Measurements from ENCODE around the gene DOCK2.
"Not testable (repeated sequence)": the region's sequence is repeated elsewhere in the genome, so short reads cannot be mapped to it uniquely, and the experiment has no call there.

DOCK2 gene

DNA sequence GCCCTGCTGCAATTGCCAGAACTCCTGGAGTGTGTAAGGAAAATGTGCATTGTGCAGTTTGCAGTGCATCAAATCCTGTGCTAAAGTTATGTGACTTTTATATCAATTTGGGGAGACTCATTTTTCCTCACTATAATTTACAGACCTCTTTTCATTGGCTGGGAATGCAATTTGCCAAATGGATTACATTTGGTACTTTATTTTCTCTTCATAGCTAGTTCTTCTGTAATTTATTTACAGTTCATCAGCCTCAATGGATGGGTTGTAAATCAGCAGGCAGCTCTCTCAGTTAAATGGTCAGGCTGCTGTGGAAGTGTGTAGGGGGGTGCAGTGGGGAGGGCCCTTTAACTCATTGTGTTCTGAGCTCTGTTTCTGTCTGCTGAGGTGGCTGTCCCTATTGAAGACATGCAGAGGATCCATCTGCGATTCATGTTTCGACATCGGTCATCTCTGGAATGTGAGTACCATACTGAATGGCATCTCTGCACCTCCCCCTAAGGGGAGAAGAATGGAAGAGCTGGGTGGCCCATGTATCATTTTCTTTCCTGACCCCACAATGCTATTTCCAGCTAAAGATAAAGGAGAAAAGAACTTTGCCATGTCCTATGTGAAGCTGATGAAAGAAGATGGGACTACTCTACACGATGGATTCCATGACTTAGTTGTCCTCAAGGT lies 74.6 kb downstream of the DOCK2 start:
- Histone ChIP-seq H3K36me3 (ENCODE audit: control insufficient read depth, insufficient read depth, low read length) (no peaks in the 10 kb centered on the region), H3K27me3 (ENCODE audit: control insufficient read depth, insufficient read depth, low read length) (no peaks in the 10 kb centered on the region), H3K9me3 (ENCODE audit: control insufficient read depth, low read length) (no peaks in the 10 kb centered on the region), H3K4me1 (ENCODE audit: control insufficient read depth, insufficient read depth, low read length) (no peaks in the 10 kb centered on the region), H3K9ac (ENCODE audit: low read length) (no peak overlapping the region), H3K4me3 (ENCODE audit: low read length) (no peak overlapping the region)

DNA sequence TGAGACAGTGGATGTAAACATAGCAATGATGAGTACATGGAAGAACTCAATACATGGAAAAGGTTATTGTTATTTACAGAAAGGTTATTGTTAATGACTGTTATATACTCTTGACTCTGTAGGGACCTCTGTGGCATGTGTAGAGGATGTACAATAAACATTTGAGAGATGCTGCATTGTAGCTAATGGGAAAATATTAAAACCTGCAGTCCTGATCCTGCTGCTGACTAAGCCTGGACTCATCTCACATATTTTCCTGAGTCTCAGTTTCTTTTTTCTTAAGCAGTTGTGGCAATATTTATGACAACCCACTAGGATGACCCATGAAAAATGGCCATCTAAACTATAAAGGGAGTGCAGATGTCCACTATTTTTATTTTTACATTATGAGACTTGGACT lies 75.4 kb downstream of the DOCK2 start:
- H3K4me3 ChIP-seq (ENCODE audit: low read length) = no peak overlapping the region
- no peaks in the 10 kb centered on the region for H3K36me3 ChIP-seq (ENCODE audit: control insufficient read depth, insufficient read depth, low read length)
- H3K4me1 ChIP-seq (ENCODE audit: control insufficient read depth, insufficient read depth, low read length) = no peaks in the 10 kb centered on the region
- no peaks in the 10 kb centered on the region for H3K27me3 ChIP-seq (ENCODE audit: control insufficient read depth, insufficient read depth, low read length)
- H3K9me3 ChIP-seq (ENCODE audit: control insufficient read depth, low read length) = no peaks in the 10 kb centered on the region
- H3K9ac ChIP-seq (ENCODE audit: low read length) = no peak overlapping the region

DNA sequence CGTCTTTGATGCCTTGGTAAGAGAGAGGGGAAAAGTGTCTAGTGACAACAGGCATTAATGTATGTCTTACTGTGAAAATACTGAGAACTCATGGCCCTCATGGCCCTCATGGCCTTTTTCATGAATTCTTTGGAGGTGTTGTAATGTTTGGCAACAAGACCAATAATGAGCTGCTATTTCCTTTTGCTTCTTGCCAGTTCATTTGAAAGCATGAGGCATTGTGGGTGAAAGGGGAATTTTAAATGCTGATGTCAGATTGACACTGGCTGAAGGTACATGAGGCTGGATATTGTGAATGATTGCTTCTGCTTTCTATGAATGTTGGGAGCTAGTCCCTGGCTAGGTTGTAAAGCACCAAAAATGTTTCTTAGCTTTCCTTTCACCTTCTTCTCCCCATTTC lies 79.2 kb downstream of the DOCK2 start:
- Histone ChIP-seq H3K4me1 (ENCODE audit: control insufficient read depth, insufficient read depth, low read length) (no peaks in the 10 kb centered on the region), H3K27me3 (ENCODE audit: control insufficient read depth, insufficient read depth, low read length) (no peaks in the 10 kb centered on the region), H3K4me3 (ENCODE audit: low read length) (no peak overlapping the region), H3K36me3 (ENCODE audit: control insufficient read depth, insufficient read depth, low read length) (no peaks in the 10 kb centered on the region), H3K9me3 (ENCODE audit: control insufficient read depth, low read length) (no peaks in the 10 kb centered on the region), H3K9ac (ENCODE audit: low read length) (no peak overlapping the region)

DNA sequence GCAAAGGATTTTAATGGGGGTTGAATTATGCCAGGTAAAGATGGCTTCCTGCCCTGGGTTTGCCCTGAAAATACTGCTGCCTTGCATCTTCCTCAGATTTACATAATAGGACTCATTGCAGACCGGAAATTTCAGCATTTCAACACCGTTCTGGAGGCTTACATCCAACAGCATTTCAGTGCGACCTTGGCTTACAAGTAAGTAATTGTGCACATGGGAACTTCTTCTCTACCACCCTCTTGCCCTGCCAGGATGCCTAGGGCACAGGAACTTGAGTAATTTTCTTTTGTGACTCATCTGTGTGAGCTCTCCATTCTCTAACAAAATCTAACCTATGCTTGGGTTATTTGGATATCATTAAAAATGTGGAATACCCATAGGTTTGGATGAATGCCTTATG lies 80.2 kb downstream of the DOCK2 start:
- Histone ChIP-seq H3K4me3 (ENCODE audit: low read length) (no peak overlapping the region), H3K4me1 (ENCODE audit: control insufficient read depth, insufficient read depth, low read length) (no peaks in the 10 kb centered on the region), H3K9me3 (ENCODE audit: control insufficient read depth, low read length) (no peaks in the 10 kb centered on the region), H3K27me3 (ENCODE audit: control insufficient read depth, insufficient read depth, low read length) (no peaks in the 10 kb centered on the region), H3K36me3 (ENCODE audit: control insufficient read depth, insufficient read depth, low read length) (no peaks in the 10 kb centered on the region), H3K9ac (ENCODE audit: low read length) (no peak overlapping the region)

DNA sequence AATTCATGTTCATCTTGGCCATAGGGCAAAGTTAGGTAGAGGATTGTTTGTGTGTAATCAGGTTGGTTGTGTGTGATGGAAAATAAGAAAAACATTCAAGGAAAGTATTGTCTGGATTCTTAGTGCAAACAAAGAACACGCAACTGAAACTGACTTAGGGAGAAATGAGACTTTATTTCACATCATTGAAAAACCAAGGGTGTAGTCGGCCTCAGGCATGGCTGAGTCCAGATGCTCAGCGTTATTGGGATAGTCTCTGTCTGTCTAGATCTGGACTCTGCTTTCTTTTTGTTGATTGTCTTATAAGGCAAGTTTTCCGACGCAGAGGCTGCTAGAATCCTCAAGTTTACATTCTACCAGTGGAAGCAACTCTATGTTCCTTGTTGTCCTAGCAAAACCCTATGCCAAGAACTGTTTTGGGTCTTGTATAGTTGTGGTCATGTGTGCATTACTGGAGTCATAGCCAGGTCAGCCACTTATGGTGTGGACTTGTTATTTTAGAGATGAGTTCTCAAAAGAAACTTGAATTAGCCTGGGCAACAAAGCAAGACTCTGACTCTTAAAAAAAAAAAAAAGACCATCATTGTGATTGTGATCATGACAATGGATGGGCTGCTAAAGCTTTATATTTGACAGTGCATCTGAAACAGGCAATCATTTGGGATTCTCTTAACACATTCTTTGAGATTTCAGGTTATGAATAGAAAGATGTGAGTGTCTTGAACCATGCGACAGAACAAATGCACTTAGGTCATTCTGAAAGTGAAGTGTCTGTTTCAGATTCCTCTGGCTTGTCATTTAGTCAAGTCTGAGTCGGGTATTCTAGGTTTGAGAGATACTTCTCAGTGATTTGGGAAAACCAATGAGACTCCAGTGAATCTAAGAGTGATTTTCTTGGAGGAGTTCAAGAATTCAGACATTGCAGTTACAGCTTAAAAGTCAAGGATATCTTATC lies 82.6 kb downstream of the DOCK2 start:
- Histone ChIP-seq H3K27me3 (ENCODE audit: control insufficient read depth, insufficient read depth, low read length) (no peaks in the 10 kb centered on the region), H3K36me3 (ENCODE audit: control insufficient read depth, insufficient read depth, low read length) (no peaks in the 10 kb centered on the region), H3K9me3 (ENCODE audit: control insufficient read depth, low read length) (no peaks in the 10 kb centered on the region), H3K9ac (ENCODE audit: low read length) (no peak overlapping the region), H3K4me1 (ENCODE audit: control insufficient read depth, insufficient read depth, low read length) (no peaks in the 10 kb centered on the region), H3K4me3 (ENCODE audit: low read length) (no peak overlapping the region)

DNA sequence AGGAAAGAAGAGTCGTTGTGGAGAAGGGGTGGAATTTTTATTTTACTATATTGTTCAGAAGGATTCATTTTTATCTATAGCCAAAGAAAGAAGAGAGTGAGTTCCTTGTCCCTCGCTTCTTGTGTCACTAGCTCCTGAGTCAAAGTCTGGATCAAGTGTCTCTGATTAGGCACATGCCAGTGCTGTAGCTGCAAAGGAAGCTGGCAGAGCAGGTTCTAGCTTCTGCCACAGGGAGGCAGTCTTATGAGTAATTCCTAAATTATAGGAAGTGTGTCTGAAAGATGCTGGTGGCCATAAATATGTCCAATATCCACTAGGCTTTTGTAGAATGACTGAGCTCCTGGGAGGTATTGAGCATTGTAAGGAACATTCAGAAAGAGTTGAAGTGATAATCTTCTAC lies 84.7 kb downstream of the DOCK2 start:
- Histone ChIP-seq H3K36me3 (ENCODE audit: control insufficient read depth, insufficient read depth, low read length) (no peaks in the 10 kb centered on the region), H3K4me3 (ENCODE audit: low read length) (no peak overlapping the region), H3K9me3 (ENCODE audit: control insufficient read depth, low read length) (no peaks in the 10 kb centered on the region), H3K9ac (ENCODE audit: low read length) (no peak overlapping the region), H3K27me3 (ENCODE audit: control insufficient read depth, insufficient read depth, low read length) (no peaks in the 10 kb centered on the region), H3K4me1 (ENCODE audit: control insufficient read depth, insufficient read depth, low read length) (no peaks in the 10 kb centered on the region)

DNA sequence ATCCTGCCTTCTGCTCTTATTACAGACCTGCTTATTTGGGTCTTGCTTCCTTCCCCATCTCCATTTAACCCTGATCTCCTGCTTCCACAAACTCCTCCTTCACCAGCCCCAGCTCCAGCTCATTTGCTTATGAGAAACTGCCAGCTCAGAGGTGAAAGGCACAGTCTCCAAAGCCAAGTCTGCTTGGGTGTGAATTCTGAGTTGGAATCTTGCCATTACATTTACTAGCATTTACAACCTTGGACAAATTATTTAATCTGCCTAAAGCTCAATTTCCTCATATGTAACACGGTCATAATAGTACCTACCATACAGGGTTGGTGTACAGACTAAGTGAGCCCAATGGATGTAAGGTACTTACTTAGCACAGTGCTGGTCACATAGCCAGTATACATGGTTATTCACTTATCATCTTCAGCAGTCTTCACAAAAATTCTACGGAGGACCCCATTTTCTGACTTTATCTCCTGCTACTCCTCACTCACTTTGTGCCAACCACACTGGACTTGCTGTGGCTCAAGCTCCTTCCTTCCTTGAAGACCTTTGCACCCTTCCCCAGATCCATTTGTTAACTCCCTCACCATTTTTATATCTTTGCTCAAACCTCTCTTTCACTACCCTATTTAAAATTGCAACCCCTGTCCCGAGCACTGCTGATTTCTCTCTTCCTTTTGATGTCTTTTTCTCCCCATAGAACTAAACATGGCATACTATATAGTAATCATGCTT lies 86.2 kb downstream of the DOCK2 start:
- H3K36me3 ChIP-seq (ENCODE audit: control insufficient read depth, insufficient read depth, low read length) = no peaks in the 10 kb centered on the region
- no peaks in the 10 kb centered on the region for H3K9me3 ChIP-seq (ENCODE audit: control insufficient read depth, low read length)
- no peak overlapping the region for H3K9ac ChIP-seq (ENCODE audit: low read length)
- no peaks in the 10 kb centered on the region for H3K4me1 ChIP-seq (ENCODE audit: control insufficient read depth, insufficient read depth, low read length)
- no peak overlapping the region for H3K4me3 ChIP-seq (ENCODE audit: low read length)
- H3K27me3 ChIP-seq (ENCODE audit: control insufficient read depth, insufficient read depth, low read length) = no peaks in the 10 kb centered on the region

DNA sequence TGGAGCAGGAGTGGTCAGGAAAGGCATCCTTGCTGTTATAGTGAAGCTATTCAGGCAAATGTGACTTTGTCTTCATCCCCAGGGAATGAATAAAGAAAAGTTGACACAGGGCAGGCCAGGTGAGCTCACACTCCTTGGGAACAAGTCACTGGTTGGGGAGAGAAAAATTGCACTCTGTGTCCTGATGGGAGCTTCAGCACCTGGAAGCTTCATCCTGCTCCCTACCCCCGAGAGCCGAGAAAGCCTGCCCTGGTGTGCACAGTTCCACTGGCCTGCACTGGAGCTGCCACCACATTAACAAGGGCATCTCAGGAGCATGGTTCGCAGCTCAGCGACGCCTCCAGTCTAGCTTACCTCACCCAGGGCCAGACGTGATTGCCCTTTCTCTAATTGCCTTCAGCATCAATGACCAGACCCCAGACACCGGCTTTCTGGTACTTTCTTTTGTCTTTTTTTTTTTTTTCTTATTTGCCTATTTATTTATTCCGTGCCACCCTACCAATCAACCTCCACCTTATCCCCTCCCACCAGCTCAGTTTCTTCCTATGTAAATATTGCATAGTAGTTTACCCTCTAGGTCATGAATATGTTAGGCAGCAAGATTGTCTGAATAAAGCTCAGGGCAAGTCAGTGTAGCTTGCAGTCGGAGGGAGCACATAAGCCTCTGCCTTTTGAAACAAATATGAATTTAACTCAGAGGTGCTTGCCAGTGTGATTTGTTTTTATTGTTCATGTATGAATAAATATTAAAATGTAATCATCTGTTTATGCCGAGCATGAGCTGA lies 87.4 kb downstream of the DOCK2 start:
- H3K36me3 ChIP-seq (ENCODE audit: control insufficient read depth, insufficient read depth, low read length) = no peaks in the 10 kb centered on the region
- H3K4me1 ChIP-seq (ENCODE audit: control insufficient read depth, insufficient read depth, low read length) = no peaks in the 10 kb centered on the region
- no peak overlapping the region for H3K9ac ChIP-seq (ENCODE audit: low read length)
- H3K4me3 ChIP-seq (ENCODE audit: low read length) = no peak overlapping the region
- no peaks in the 10 kb centered on the region for H3K27me3 ChIP-seq (ENCODE audit: control insufficient read depth, insufficient read depth, low read length)
- H3K9me3 ChIP-seq (ENCODE audit: control insufficient read depth, low read length) = no peaks in the 10 kb centered on the region

DNA sequence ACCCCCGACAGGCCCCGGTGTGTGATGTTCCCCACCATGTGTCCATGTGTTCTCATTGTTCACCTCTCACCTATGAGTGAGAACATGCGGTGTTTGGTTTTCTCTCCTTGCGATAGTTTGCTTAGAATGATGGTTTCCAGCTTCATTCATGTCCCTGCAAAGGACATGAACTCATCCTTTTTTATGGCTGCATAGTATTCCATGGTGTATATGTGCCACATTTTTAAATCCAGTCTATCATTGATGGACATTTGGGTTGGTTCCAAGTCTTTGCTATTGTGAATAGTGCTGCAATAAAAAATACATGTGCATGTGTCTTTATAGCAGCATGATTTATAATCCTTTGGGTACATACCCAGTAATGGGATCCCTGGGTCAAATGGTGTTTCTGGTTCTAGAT lies 88.6 kb downstream of the DOCK2 start:
- H3K36me3 ChIP-seq (ENCODE audit: control insufficient read depth, insufficient read depth, low read length); H3K4me3 ChIP-seq (ENCODE audit: low read length): not testable (repeated sequence)

DNA sequence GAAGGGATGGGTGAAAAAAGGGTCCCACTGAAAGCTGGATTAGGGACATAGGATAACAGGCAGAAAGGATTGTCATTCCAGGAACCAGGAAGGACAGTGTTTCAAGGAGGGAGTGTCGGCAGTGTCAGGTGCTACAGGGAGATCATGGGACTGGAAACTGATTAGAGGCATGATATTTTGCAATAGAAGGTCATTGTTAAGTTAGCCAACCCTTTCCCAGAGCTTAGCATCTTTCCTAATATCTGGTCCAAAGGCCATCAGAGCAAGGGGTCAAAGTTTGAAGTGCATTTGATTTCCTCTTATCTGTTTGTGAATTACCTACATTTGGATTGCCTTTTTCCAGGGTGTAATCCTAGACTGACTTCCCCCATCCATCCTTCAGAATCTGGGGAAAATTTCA lies 91.3 kb downstream of the DOCK2 start:
- Histone ChIP-seq H3K9ac (ENCODE audit: low read length) (no peak overlapping the region), H3K36me3 (ENCODE audit: control insufficient read depth, insufficient read depth, low read length) (no peaks in the 10 kb centered on the region), H3K9me3 (ENCODE audit: control insufficient read depth, low read length) (no peaks in the 10 kb centered on the region), H3K4me3 (ENCODE audit: low read length) (no peak overlapping the region), H3K4me1 (ENCODE audit: control insufficient read depth, insufficient read depth, low read length) (no peaks in the 10 kb centered on the region), H3K27me3 (ENCODE audit: control insufficient read depth, insufficient read depth, low read length) (no peaks in the 10 kb centered on the region)

More for the DNA sequence above, 88.6 kb downstream of the DOCK2 start:
- not testable (repeated sequence) for H3K4me1 ChIP-seq (ENCODE audit: control insufficient read depth, insufficient read depth, low read length); H3K9me3 ChIP-seq (ENCODE audit: control insufficient read depth, low read length); H3K9ac ChIP-seq (ENCODE audit: low read length); H3K27me3 ChIP-seq (ENCODE audit: control insufficient read depth, insufficient read depth, low read length)

DNA sequence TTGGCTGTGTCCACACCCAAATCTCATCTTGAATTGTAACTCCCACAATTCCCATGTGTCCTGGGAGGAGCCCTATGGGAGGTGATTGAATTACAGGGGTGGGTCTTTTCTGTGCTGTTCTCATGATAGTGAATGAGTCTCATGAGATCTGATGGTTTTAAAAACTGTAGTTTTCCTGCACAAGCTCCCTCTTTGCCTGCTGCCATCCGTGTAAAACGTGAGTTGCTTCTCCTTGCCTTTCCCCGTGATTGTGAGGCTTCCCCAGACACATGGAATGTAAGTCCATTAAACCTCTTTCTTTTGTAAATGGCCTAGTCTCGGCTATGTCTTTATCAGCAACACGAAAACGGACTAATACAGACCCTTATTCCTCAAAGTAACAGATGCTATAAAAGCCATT lies 94.1 kb downstream of the DOCK2 start:
- Histone ChIP-seq H3K36me3 (ENCODE audit: control insufficient read depth, insufficient read depth, low read length) (no peaks in the 10 kb centered on the region), H3K9ac (ENCODE audit: low read length) (no peak overlapping the region), H3K9me3 (ENCODE audit: control insufficient read depth, low read length) (no peaks in the 10 kb centered on the region), H3K4me1 (ENCODE audit: control insufficient read depth, insufficient read depth, low read length) (no peaks in the 10 kb centered on the region), H3K4me3 (ENCODE audit: low read length) (no peak overlapping the region), H3K27me3 (ENCODE audit: control insufficient read depth, insufficient read depth, low read length) (no peaks in the 10 kb centered on the region)
